Fibroblast of skin of abdomen (primary cell): ENCODE measurements around the gene PPARD.

Experiments
- DNase-seq: peaks from one replicate; pipeline ENCODE4 v3.0.0-alpha.2; 2013

PPARD gene

GRCh38 chr6:35356391-35356790 lies 14.0 kb downstream of the PPARD start:
- no peak for DNase-seq

- DNase-seq, result no peak
Measured at GRCh38 chr6:35357677-35358076, 15.3 kb downstream of the PPARD start.

- no peak for DNase-seq
Measured at GRCh38 chr6:35358086-35358485, 15.7 kb downstream of the PPARD start.

- DNase-seq, result no peak
Measured at GRCh38 chr6:35359346-35359743, 17.0 kb downstream of the PPARD start.

- peak; percentile 84 for DNase-seq
Measured at GRCh38 chr6:35359744-35360348, 17.5 kb downstream of the PPARD start.

GRCh38 chr6:35360349-35361138 lies 18.2 kb downstream of the PPARD start:
- no peak for DNase-seq

GRCh38 chr6:35362200-35362599 lies 19.8 kb downstream of the PPARD start:
- no peak for DNase-seq

GRCh38 chr6:35363293-35363750 lies 21.0 kb downstream of the PPARD start:
- DNase-seq, result peak; percentile 83

GRCh38 chr6:35365594-35366203 lies 23.3 kb downstream of the PPARD start:
- no peak for DNase-seq

- DNase-seq, result no peak
Measured at GRCh38 chr6:35366204-35366596, 23.8 kb downstream of the PPARD start.

GRCh38 chr6:35367646-35368037 lies 25.3 kb downstream of the PPARD start:
- no peak for DNase-seq

GRCh38 chr6:35368038-35368887 lies 25.9 kb downstream of the PPARD start:
- DNase-seq, result peak; percentile 94

GRCh38 chr6:35370124-35370741 lies 27.9 kb downstream of the PPARD start:
- peak; percentile 97 for DNase-seq

- no peak for DNase-seq
Measured at GRCh38 chr6:35370785-35371493, 28.6 kb downstream of the PPARD start.

- DNase-seq, result no peak
Measured at GRCh38 chr6:35371494-35372262, 29.3 kb downstream of the PPARD start.

GRCh38 chr6:35372633-35373032 lies 30.3 kb downstream of the PPARD start:
- no peak for DNase-seq

- DNase-seq, result no peak
Measured at GRCh38 chr6:35376281-35376680, 33.9 kb downstream of the PPARD start.

GRCh38 chr6:35377002-35377401 lies 34.6 kb downstream of the PPARD start:
- DNase-seq, result no peak

- DNase-seq, result no peak
Measured at GRCh38 chr6:35378261-35378660, 35.9 kb downstream of the PPARD start.

- DNase-seq, result no peak
Measured at GRCh38 chr6:35381132-35381531, 38.8 kb downstream of the PPARD start.

GRCh38 chr6:35382015-35382414 lies 39.7 kb downstream of the PPARD start:
- no peak for DNase-seq
